ENCODE data around the gene TSC22D2.

Gene TSC22D2

GRCh38 chr3:150453353-150453752 lies 45.3 kb downstream of the TSC22D2 start:
- H3K9ac ChIP-seq (ENCODE audit: low read depth, low read length): no peak overlapping the region
- no peaks in the 10 kb centered on the region; the same call in 1 of the 2 replicates for H3K4me1 ChIP-seq (ENCODE audit: insufficient read depth, low read length)
- no peak overlapping the region for H3K4me3 ChIP-seq (ENCODE audit: low read length)
- H3K27me3 ChIP-seq (ENCODE audit: insufficient read depth, low read length): no peaks in the 10 kb centered on the region
- peaks cover 6% of the 10 kb centered on the region for H3K36me3 ChIP-seq (ENCODE audit: insufficient read depth, low read depth, low read length)
- H3K27ac ChIP-seq (ENCODE audit: low read length): no peak overlapping the region
- no peaks in the 10 kb centered on the region for H3K9me3 ChIP-seq (ENCODE audit: insufficient read depth, low read depth, low read length)

- Histone ChIP-seq H3K4me3 (ENCODE audit: low read length) (no peak overlapping the region), H3K9me3 (ENCODE audit: insufficient read depth, low read depth, low read length) (no peaks in the 10 kb centered on the region), H3K36me3 (ENCODE audit: insufficient read depth, low read depth, low read length) (peaks cover 14% of the 10 kb centered on the region), H3K27me3 (ENCODE audit: insufficient read depth, low read length) (no peaks in the 10 kb centered on the region), H3K27ac (ENCODE audit: low read length) (no peak overlapping the region), H3K9ac (ENCODE audit: low read depth, low read length) (no peak overlapping the region), H3K4me1 (ENCODE audit: insufficient read depth, low read length) (no peaks in the 10 kb centered on the region; the same call in 1 of the 2 replicates)
Measured at GRCh38 chr3:150454085-150454484, 46.0 kb downstream of the TSC22D2 start.

- H3K27me3 ChIP-seq (ENCODE audit: insufficient read depth, low read length): no peaks in the 10 kb centered on the region
- no peaks in the 10 kb centered on the region for H3K9me3 ChIP-seq (ENCODE audit: insufficient read depth, low read depth, low read length)
- peaks cover 19% of the 10 kb centered on the region for H3K36me3 ChIP-seq (ENCODE audit: insufficient read depth, low read depth, low read length)
- no peak overlapping the region for H3K4me3 ChIP-seq (ENCODE audit: low read length)
- H3K9ac ChIP-seq (ENCODE audit: low read depth, low read length): no peak overlapping the region
- H3K4me1 ChIP-seq (ENCODE audit: insufficient read depth, low read length): no peaks in the 10 kb centered on the region; the same call in 1 of the 2 replicates
- H3K27ac ChIP-seq (ENCODE audit: low read length): no peak overlapping the region
Measured at GRCh38 chr3:150454622-150455021, 46.5 kb downstream of the TSC22D2 start.

GRCh38 chr3:150455341-150455740 lies 47.2 kb downstream of the TSC22D2 start:
- H3K4me3 ChIP-seq (ENCODE audit: low read length): no peak overlapping the region
- no peaks in the 10 kb centered on the region for H3K9me3 ChIP-seq (ENCODE audit: insufficient read depth, low read depth, low read length)
- H3K27ac ChIP-seq (ENCODE audit: low read length): no peak overlapping the region
- peaks cover 25% of the 10 kb centered on the region for H3K36me3 ChIP-seq (ENCODE audit: insufficient read depth, low read depth, low read length)
- peaks cover 4% of the 10 kb centered on the region; the same call in 1 of the 2 replicates for H3K4me1 ChIP-seq (ENCODE audit: insufficient read depth, low read length)
- H3K27me3 ChIP-seq (ENCODE audit: insufficient read depth, low read length): no peaks in the 10 kb centered on the region
- H3K9ac ChIP-seq (ENCODE audit: low read depth, low read length): no peak overlapping the region

GRCh38 chr3:150458001-150458400 lies 49.9 kb downstream of the TSC22D2 start:
- Histone ChIP-seq H3K4me1 (ENCODE audit: insufficient read depth, low read length) (peaks cover 4% of the 10 kb centered on the region; the same call in 1 of the 2 replicates), H3K9ac (ENCODE audit: low read depth, low read length) (no peak overlapping the region), H3K27ac (ENCODE audit: low read length) (no peak overlapping the region), H3K36me3 (ENCODE audit: insufficient read depth, low read depth, low read length) (peaks cover 25% of the 10 kb centered on the region), H3K27me3 (ENCODE audit: insufficient read depth, low read length) (no peaks in the 10 kb centered on the region), H3K4me3 (ENCODE audit: low read length) (no peak overlapping the region), H3K9me3 (ENCODE audit: insufficient read depth, low read depth, low read length) (no peaks in the 10 kb centered on the region)

GRCh38 chr3:150460484-150460883 lies 52.4 kb downstream of the TSC22D2 start:
- no peak overlapping the region for H3K4me3 ChIP-seq (ENCODE audit: low read length)
- no peak overlapping the region for H3K9ac ChIP-seq (ENCODE audit: low read depth, low read length)
- H3K4me1 ChIP-seq (ENCODE audit: insufficient read depth, low read length): peaks cover 4% of the 10 kb centered on the region; the same call in 1 of the 2 replicates
- H3K36me3 ChIP-seq (ENCODE audit: insufficient read depth, low read depth, low read length): peaks cover 25% of the 10 kb centered on the region
- H3K27me3 ChIP-seq (ENCODE audit: insufficient read depth, low read length): no peaks in the 10 kb centered on the region
- H3K9me3 ChIP-seq (ENCODE audit: insufficient read depth, low read depth, low read length): no peaks in the 10 kb centered on the region
- H3K27ac ChIP-seq (ENCODE audit: low read length): no peak overlapping the region

- H3K27ac ChIP-seq (ENCODE audit: low read length): no peak overlapping the region
- H3K27me3 ChIP-seq (ENCODE audit: insufficient read depth, low read length): no peaks in the 10 kb centered on the region
- H3K4me3 ChIP-seq (ENCODE audit: low read length): no peak overlapping the region
- peaks cover 4% of the 10 kb centered on the region; the same call in 1 of the 2 replicates for H3K4me1 ChIP-seq (ENCODE audit: insufficient read depth, low read length)
- H3K36me3 ChIP-seq (ENCODE audit: insufficient read depth, low read depth, low read length): peaks cover 25% of the 10 kb centered on the region
- H3K9ac ChIP-seq (ENCODE audit: low read depth, low read length): no peak overlapping the region
- H3K9me3 ChIP-seq (ENCODE audit: insufficient read depth, low read depth, low read length): no peaks in the 10 kb centered on the region
Measured at GRCh38 chr3:150461399-150461798, 53.3 kb downstream of the TSC22D2 start.

GRCh38 chr3:150462108-150462507 lies 54.0 kb downstream of the TSC22D2 start:
- Histone ChIP-seq H3K4me1 (ENCODE audit: insufficient read depth, low read length) (peaks cover 4% of the 10 kb centered on the region; the same call in 1 of the 2 replicates), H3K9ac (ENCODE audit: low read depth, low read length) (no peak overlapping the region), H3K27me3 (ENCODE audit: insufficient read depth, low read length) (no peaks in the 10 kb centered on the region), H3K4me3 (ENCODE audit: low read length) (no peak overlapping the region), H3K27ac (ENCODE audit: low read length) (no peak overlapping the region), H3K9me3 (ENCODE audit: insufficient read depth, low read depth, low read length) (no peaks in the 10 kb centered on the region), H3K36me3 (ENCODE audit: insufficient read depth, low read depth, low read length) (peaks cover 25% of the 10 kb centered on the region)

GRCh38 chr3:150464684-150465083 lies 56.6 kb downstream of the TSC22D2 start:
- no peaks in the 10 kb centered on the region for H3K27me3 ChIP-seq (ENCODE audit: insufficient read depth, low read length)
- H3K36me3 ChIP-seq (ENCODE audit: insufficient read depth, low read depth, low read length): 0 out of 2 replicates have a peak, but pooled peaks cover 5% of the 10 kb centered on the region
- H3K27ac ChIP-seq (ENCODE audit: low read length): no peak overlapping the region
- no peaks in the 10 kb centered on the region for H3K9me3 ChIP-seq (ENCODE audit: insufficient read depth, low read depth, low read length)
- peaks cover 9% of the 10 kb centered on the region; the same call in 1 of the 2 replicates for H3K4me1 ChIP-seq (ENCODE audit: insufficient read depth, low read length)
- no peak overlapping the region for H3K4me3 ChIP-seq (ENCODE audit: low read length)
- no peak overlapping the region for H3K9ac ChIP-seq (ENCODE audit: low read depth, low read length)

- H3K36me3 ChIP-seq (ENCODE audit: insufficient read depth, low read depth, low read length): no peaks in the 10 kb centered on the region
- H3K27me3 ChIP-seq (ENCODE audit: insufficient read depth, low read length): no peaks in the 10 kb centered on the region
- H3K9me3 ChIP-seq (ENCODE audit: insufficient read depth, low read depth, low read length): no peaks in the 10 kb centered on the region
- no peak overlapping the region for H3K9ac ChIP-seq (ENCODE audit: low read depth, low read length)
- peaks cover 4% of the 10 kb centered on the region; the same call in 1 of the 2 replicates for H3K4me1 ChIP-seq (ENCODE audit: insufficient read depth, low read length)
- H3K4me3 ChIP-seq (ENCODE audit: low read length): no peak overlapping the region
- no peak overlapping the region for H3K27ac ChIP-seq (ENCODE audit: low read length)
Measured at GRCh38 chr3:150467381-150467780, 59.3 kb downstream of the TSC22D2 start.

GRCh38 chr3:150469031-150469930 lies 61.2 kb downstream of the TSC22D2 start:
- Histone ChIP-seq H3K27ac (ENCODE audit: low read length) (no peak overlapping the region), H3K4me1 (ENCODE audit: insufficient read depth, low read length) (peaks cover 4% of the 10 kb centered on the region; the same call in 1 of the 2 replicates), H3K4me3 (ENCODE audit: low read length) (no peak overlapping the region), H3K9ac (ENCODE audit: low read depth, low read length) (no peak overlapping the region), H3K27me3 (ENCODE audit: insufficient read depth, low read length) (no peaks in the 10 kb centered on the region), H3K36me3 (ENCODE audit: insufficient read depth, low read depth, low read length) (no peaks in the 10 kb centered on the region), H3K9me3 (ENCODE audit: insufficient read depth, low read depth, low read length) (no peaks in the 10 kb centered on the region)

All from iPS-20b (cell line).